Measurements from ENCODE around the gene ZP4.

Gene ZP4

GRCh38 chr1:237890822-237891221 is at the start of gene ZP4:
Gene ZP4 (minus strand): TSS chr1:237890922. CDS start chr1:237890635, 287 bp downstream.
- no peak for DNase-seq (ENCODE audit: low read depth)

GRCh38 chr1:237938553-237938952 is 47.8 kb upstream of the ZP4 start:
- DNase-seq (ENCODE audit: low read depth) = no peak

- no peak for DNase-seq (ENCODE audit: low read depth)
Measured at GRCh38 chr1:237938068-237938467, 47.3 kb upstream of the ZP4 start.

GRCh38 chr1:237932816-237933215 is 42.1 kb upstream of the ZP4 start:
- no peak for DNase-seq (ENCODE audit: low read depth)

GRCh38 chr1:237931581-237931980 is 40.9 kb upstream of the ZP4 start:
- DNase-seq (ENCODE audit: low read depth) = no peak

GRCh38 chr1:237927198-237927597 is 36.5 kb upstream of the ZP4 start:
- no peak for DNase-seq (ENCODE audit: low read depth)

- DNase-seq (ENCODE audit: low read depth) = no peak
Measured at GRCh38 chr1:237921306-237921705, 30.6 kb upstream of the ZP4 start.

GRCh38 chr1:237913345-237913744 is 22.6 kb upstream of the ZP4 start:
- no peak for DNase-seq (ENCODE audit: low read depth)

- no peak for DNase-seq (ENCODE audit: low read depth)
Measured at GRCh38 chr1:237911911-237912310, 21.2 kb upstream of the ZP4 start.

- no peak for DNase-seq (ENCODE audit: low read depth)
Measured at GRCh38 chr1:237910834-237911233, 20.1 kb upstream of the ZP4 start.

- no peak for DNase-seq (ENCODE audit: low read depth)
Measured at GRCh38 chr1:237903961-237904360, 13.2 kb upstream of the ZP4 start.

GRCh38 chr1:237902960-237903743 is 12.4 kb upstream of the ZP4 start:
- no peak for DNase-seq (ENCODE audit: low read depth)

- no peak for DNase-seq (ENCODE audit: low read depth)
Measured at GRCh38 chr1:237901299-237901934, 10.7 kb upstream of the ZP4 start.

GRCh38 chr1:237895630-237896029 is 4.9 kb upstream of the ZP4 start:
- DNase-seq (ENCODE audit: low read depth) = no peak

GRCh38 chr1:237894131-237894530 is 3.4 kb upstream of the ZP4 start:
- DNase-seq (ENCODE audit: low read depth) = no peak

GRCh38 chr1:237891979-237892378 is 1.3 kb upstream of the ZP4 start:
- no peak for DNase-seq (ENCODE audit: low read depth)

- DNase-seq (ENCODE audit: low read depth) = no peak
Measured at GRCh38 chr1:237891266-237891665, 544 bp upstream of the ZP4 start.

GRCh38 chr1:237890416-237890815 is 306 bp downstream of the ZP4 start:
- DNase-seq (ENCODE audit: low read depth) = no peak

GRCh38 chr1:237888143-237888542 is 2.6 kb downstream of the ZP4 start:
- no peak for DNase-seq (ENCODE audit: low read depth)

GRCh38 chr1:237887542-237887941 is 3.2 kb downstream of the ZP4 start:
- DNase-seq (ENCODE audit: low read depth) = no peak

- DNase-seq (ENCODE audit: low read depth) = no peak
Measured at GRCh38 chr1:237884237-237884636, 6.5 kb downstream of the ZP4 start.

GRCh38 chr1:237879195-237879594 is 11.5 kb downstream of the ZP4 start:
- no peak for DNase-seq (ENCODE audit: low read depth)

GRCh38 chr1:237878406-237878805 is 12.3 kb downstream of the ZP4 start:
- no peak for DNase-seq (ENCODE audit: low read depth)

- no peak for DNase-seq (ENCODE audit: low read depth)
Measured at GRCh38 chr1:237877631-237878030, 13.1 kb downstream of the ZP4 start.

Data from fibroblast of the conjunctiva (primary cell).